Smooth muscle cell (in vitro differentiated cells): ENCODE results near the gene TXNRD2. TPM values are rescaled to one million over a fixed set of nuclear protein-coding genes. Genes with fewer than 3 reads are reported as not detected.

ENCODE experiments used
- DNase-seq: peaks from one replicate; lab custom pipeline; 2025; ENCODE audit not compliant: unreplicated experiment; lab: John Stamatoyannopoulos, UW
- H2AFZ ChIP-seq: fragments of 200-600 bp; sonication (generic); 2 replicates; pipeline ENCODE4 v1.6.0; 2016; ENCODE audit warnings: antibody characterized with exemption, low read depth, mild to moderate bottlenecking
- H3F3A ChIP-seq: fragments of 200-600 bp; sonication (generic); 2 replicates; pipeline ENCODE4 v1.6.0; 2017; ENCODE audit warnings: antibody characterized with exemption, low read depth
- H3K27ac ChIP-seq: fragments of 200-600 bp; sonication (generic); 2 replicates; pipeline ENCODE4 v1.5.1; 2016; ENCODE audit warnings: low read depth, mild to moderate bottlenecking
- H3K27me3 ChIP-seq: fragments of 200-600 bp; sonication (generic); 2 replicates; pipeline ENCODE4 v1.6.1; 2016; ENCODE audit warnings: low read depth, mild to moderate bottlenecking
- H3K36me3 ChIP-seq: fragments of 200-600 bp; sonication (generic); 2 replicates; pipeline ENCODE4 v1.5.1; 2016; ENCODE audit warnings: low read depth
- H3K4me1 ChIP-seq: fragments of 200-600 bp; sonication (generic); 2 replicates; pipeline ENCODE4 v1.5.1; 2016; ENCODE audit warnings: low read depth
- H3K4me2 ChIP-seq: fragments of 200-600 bp; sonication (generic); 2 replicates; pipeline ENCODE4 v1.6.0; 2016; ENCODE audit warnings: mild to moderate bottlenecking
- H3K4me3 ChIP-seq: fragments of 200-600 bp; sonication (generic); 2 replicates; pipeline ENCODE4 v1.5.1; 2016; ENCODE audit warnings: mild to moderate bottlenecking
- H3K79me2 ChIP-seq: fragments of 200-600 bp; sonication (generic); 2 replicates; pipeline ENCODE4 v1.6.0; 2016; ENCODE audit warnings: low read depth, mild to moderate bottlenecking
- H3K9ac ChIP-seq: fragments of 200-600 bp; sonication (generic); 2 replicates; pipeline ENCODE4 v1.6.0; 2016; ENCODE audit warnings: low read depth
- H3K9me3 ChIP-seq: fragments of 200-600 bp; sonication (generic); replicated peaks from 2 replicates; pipeline ENCODE4 v1.5.1; 2016; ENCODE audit warnings: low read depth
- H4K20me1 ChIP-seq: fragments of 200-600 bp; sonication (generic); 2 replicates; pipeline ENCODE4 v1.6.0; 2016; ENCODE audit warnings: low read depth
- WGBS: methylation state at CpG from one replicate; pipeline ENCODE4 v1.1.7; 2016; ENCODE audit warnings: low lambda C conversion rate; 5-methylcytosine and 5-hydroxymethylcytosine counted together
- microRNA-seq: library from miRNA; unstranded; fragments of <30 nt; microRNA quantifications from one replicate; pipeline ENCODE4, GENCODE V29; 2016; ENCODE audit warnings: borderline number of aligned reads
- polyA plus RNA-seq: library from polyadenylated mRNA; unstranded; fragments of >200 nt; fragmentation: Nextera tagmentation; extraction: Ambion mirVana; gene quantifications from 2 replicates; pipeline ENCODE4 v1.2.1, GENCODE V29; 2016
- total RNA-seq: library from RNA; depleted of rRNA; stranded (reverse); fragments of >200 nt; gene quantifications from 2 replicates; pipeline ENCODE4 v1.2.3, GENCODE V29; 2014
- TF ChIP-seq, protein P1 (sequence below): fragments of 200-600 bp; sonication (generic); IDR thresholded peaks from 2 replicates; pipeline ENCODE4 v1.5.1; 2017; ENCODE audit warnings: borderline replicate concordance, mild to moderate bottlenecking, antibody characterized with exemption; ENCODE audit not compliant: insufficient read depth, poor library complexity, severe bottlenecking

TXNRD2 gene
- total and polyA plus RNA-seq, 2 experiments from 2014 or later = 3.2 TPM; not detected in 1

GRCh38 chr22:19827341-19828034 is 114.1 kb downstream of the TXNRD2 start:
- H3F3A ChIP-seq = no peaks in the 10 kb centered on the region
- no peak overlapping the region for H3K4me2 ChIP-seq

DNA sequence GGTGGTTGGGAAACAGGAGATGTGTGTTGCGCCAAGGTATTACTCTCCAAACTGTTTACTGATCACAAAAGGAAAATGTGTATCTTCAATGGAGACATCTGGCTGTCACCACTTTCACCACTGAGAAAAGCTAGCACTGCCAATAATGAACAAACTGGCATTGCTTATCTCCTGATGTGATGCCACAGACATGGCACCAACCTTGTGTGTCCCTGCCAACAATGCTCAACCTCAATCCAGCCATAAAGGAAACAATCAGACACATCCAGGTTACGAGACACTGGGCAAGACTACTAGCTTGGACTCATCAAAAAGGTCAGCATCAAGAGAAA is 115.0 kb downstream of the TXNRD2 start:
- Histone ChIP-seq H3K27ac (no peak overlapping the region), H4K20me1 (peaks cover 26% of the 10 kb centered on the region), H3K79me2 (no peaks in the 10 kb centered on the region), H3K36me3 (no peaks in the 10 kb centered on the region), H3K4me3 (no peak overlapping the region), H3K4me1 (no peaks in the 10 kb centered on the region), H3K4me2 (no peak overlapping the region), H3K9me3 (no peaks in the 10 kb centered on the region), H3K27me3 (no peaks in the 10 kb centered on the region), H2AFZ (no peak overlapping the region), H3F3A (no peaks in the 10 kb centered on the region), H3K9ac (no peak overlapping the region)
- TF ChIP-seq, protein P1, sequence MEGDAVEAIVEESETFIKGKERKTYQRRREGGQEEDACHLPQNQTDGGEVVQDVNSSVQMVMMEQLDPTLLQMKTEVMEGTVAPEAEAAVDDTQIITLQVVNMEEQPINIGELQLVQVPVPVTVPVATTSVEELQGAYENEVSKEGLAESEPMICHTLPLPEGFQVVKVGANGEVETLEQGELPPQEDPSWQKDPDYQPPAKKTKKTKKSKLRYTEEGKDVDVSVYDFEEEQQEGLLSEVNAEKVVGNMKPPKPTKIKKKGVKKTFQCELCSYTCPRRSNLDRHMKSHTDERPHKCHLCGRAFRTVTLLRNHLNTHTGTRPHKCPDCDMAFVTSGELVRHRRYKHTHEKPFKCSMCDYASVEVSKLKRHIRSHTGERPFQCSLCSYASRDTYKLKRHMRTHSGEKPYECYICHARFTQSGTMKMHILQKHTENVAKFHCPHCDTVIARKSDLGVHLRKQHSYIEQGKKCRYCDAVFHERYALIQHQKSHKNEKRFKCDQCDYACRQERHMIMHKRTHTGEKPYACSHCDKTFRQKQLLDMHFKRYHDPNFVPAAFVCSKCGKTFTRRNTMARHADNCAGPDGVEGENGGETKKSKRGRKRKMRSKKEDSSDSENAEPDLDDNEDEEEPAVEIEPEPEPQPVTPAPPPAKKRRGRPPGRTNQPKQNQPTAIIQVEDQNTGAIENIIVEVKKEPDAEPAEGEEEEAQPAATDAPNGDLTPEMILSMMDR = no peak
- DNase-seq = no peak
- 98% methylated on average over 2 of the region's 2 CpGs for WGBS

More at GRCh38 chr22:19827341-19828034, 114.1 kb downstream of the TXNRD2 start:
- WGBS = 92% methylated on average over 10 of the region's 10 CpGs
- no peaks in the 10 kb centered on the region for H3K36me3 ChIP-seq
- no peaks in the 10 kb centered on the region for H3K9me3 ChIP-seq
- no peak for DNase-seq
- H3K79me2 ChIP-seq = no peaks in the 10 kb centered on the region
- no peak overlapping the region for H3K4me3 ChIP-seq
- peaks cover 21% of the 10 kb centered on the region for H4K20me1 ChIP-seq
- no peak overlapping the region for H3K9ac ChIP-seq
- TF ChIP-seq, protein P1 = no peak
- no peaks in the 10 kb centered on the region for H3K4me1 ChIP-seq
- H3K27me3 ChIP-seq = no peaks in the 10 kb centered on the region
- no peak overlapping the region for H2AFZ ChIP-seq
- H3K27ac ChIP-seq = no peak overlapping the region

GRCh38 chr22:19825904-19826618 is 115.6 kb downstream of the TXNRD2 start:
- Histone ChIP-seq H3K36me3 (no peaks in the 10 kb centered on the region), H3K27me3 (no peaks in the 10 kb centered on the region), H3K4me2 (no peak overlapping the region), H3K79me2 (no peaks in the 10 kb centered on the region), H3K27ac (no peak overlapping the region), H3K9ac (no peak overlapping the region), H3K9me3 (no peaks in the 10 kb centered on the region), H3K4me3 (no peak overlapping the region), H3K4me1 (no peaks in the 10 kb centered on the region), H4K20me1 (peaks cover 26% of the 10 kb centered on the region), H2AFZ (no peak overlapping the region), H3F3A (no peaks in the 10 kb centered on the region)
- 93% methylated on average over 7 of the region's 7 CpGs for WGBS
- no peak for DNase-seq
- TF ChIP-seq, protein P1 = no peak

Small RNAs within 50 kb of the gene (microRNA-seq; reads per million reads assigned to microRNA genes)
- not detected for gene MIR4761

Other genes with a start within 250 kb of the TXNRD2 start
- 19.9 and 26.6 TPM in 2 replicates for gene SEPTIN5, start 227.3 kb downstream of the TXNRD2 start, total RNA-seq
- 41.5 and 64.1 TPM in 2 replicates for gene SEPTIN5, start 227.3 kb downstream of the TXNRD2 start, polyA plus RNA-seq
- 0.94 and 3.0 TPM in 2 replicates for gene GP1BB, start 218.3 kb downstream of the TXNRD2 start, total RNA-seq
- gene GP1BB, start 218.3 kb downstream of the TXNRD2 start, polyA plus RNA-seq = 6.7 and 9.7 TPM in 2 replicates
- gene TBX1, start 181.0 kb downstream of the TXNRD2 start, total RNA-seq = not detected in 2 replicates
- not detected in 2 replicates for gene TBX1, start 181.0 kb downstream of the TXNRD2 start, polyA plus RNA-seq
- 2.3 and 4.1 TPM in 2 replicates for gene GNB1L, start 86.9 kb downstream of the TXNRD2 start, total RNA-seq
- gene GNB1L, start 86.9 kb downstream of the TXNRD2 start, polyA plus RNA-seq = 7.4 and 7.9 TPM in 2 replicates
- gene RTL10, start 86.9 kb downstream of the TXNRD2 start, total RNA-seq = 3.8 and 7.3 TPM in 2 replicates
- 7.5 TPM in 2 replicates for gene RTL10, start 86.9 kb downstream of the TXNRD2 start, polyA plus RNA-seq
- gene COMT, start within 50 bp of the TXNRD2 start, total RNA-seq = 4.1 and 9.9 TPM in 2 replicates
- 6.2 and 34.1 TPM in 2 replicates for gene COMT, start within 50 bp of the TXNRD2 start, polyA plus RNA-seq
- gene ARVCF, start 75.0 kb upstream of the TXNRD2 start, total RNA-seq = 7.1 and 10.6 TPM in 2 replicates
- 5.4 and 11.1 TPM in 2 replicates for gene ARVCF, start 75.0 kb upstream of the TXNRD2 start, polyA plus RNA-seq
- gene TANGO2, start 79.3 kb upstream of the TXNRD2 start, total RNA-seq = 10.8 and 13.1 TPM in 2 replicates
- gene TANGO2, start 79.3 kb upstream of the TXNRD2 start, polyA plus RNA-seq = 14.7 and 20.4 TPM in 2 replicates
- gene DGCR8, start 138.4 kb upstream of the TXNRD2 start, total RNA-seq = 9.7 and 10.3 TPM in 2 replicates
- 6.5 and 14.6 TPM in 2 replicates for gene DGCR8, start 138.4 kb upstream of the TXNRD2 start, polyA plus RNA-seq
- gene RANBP1, start 174.3 kb upstream of the TXNRD2 start, total RNA-seq = 278 and 331 TPM in 2 replicates
- gene RANBP1, start 174.3 kb upstream of the TXNRD2 start, polyA plus RNA-seq = 196 and 235 TPM in 2 replicates
- 21.1 and 25.9 TPM in 2 replicates for gene TRMT2A, start 175.4 kb upstream of the TXNRD2 start, total RNA-seq
- 32.1 and 38.9 TPM in 2 replicates for gene TRMT2A, start 175.4 kb upstream of the TXNRD2 start, polyA plus RNA-seq
- 5.2 and 12.7 TPM in 2 replicates for gene ZDHHC8, start 190.0 kb upstream of the TXNRD2 start, total RNA-seq
- 53.9 and 67.0 TPM in 2 replicates for gene ZDHHC8, start 190.0 kb upstream of the TXNRD2 start, polyA plus RNA-seq
- gene CCDC188, start 209.2 kb upstream of the TXNRD2 start, total RNA-seq = not detected in 2 replicates
- gene CCDC188, start 209.2 kb upstream of the TXNRD2 start, polyA plus RNA-seq = not detected in 2 replicates